ENCODE measurements around the gene RACGAP1.
"Not testable (repeated sequence)": the region's sequence is repeated elsewhere in the genome, so short reads cannot be mapped to it uniquely, and the experiment has no call there.

RACGAP1 gene

DNA sequence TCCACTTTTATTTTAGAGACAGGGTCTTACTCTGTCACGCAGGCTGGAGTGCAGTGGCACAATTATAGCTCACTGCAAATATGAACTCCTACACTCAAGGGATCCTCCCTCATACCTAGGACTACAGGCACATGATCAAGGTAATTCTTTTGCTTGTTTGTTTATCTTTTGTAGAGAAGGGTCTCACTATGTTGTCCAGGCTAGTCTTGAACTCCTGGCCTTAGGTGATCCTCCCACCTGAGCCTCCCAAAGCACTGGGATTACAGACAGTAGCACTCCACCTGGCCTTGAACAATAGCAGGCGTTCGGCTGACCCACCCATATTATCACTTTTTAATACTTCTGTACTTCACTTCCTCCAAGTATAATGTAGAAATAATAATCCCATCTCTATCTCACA is 1.4 kb upstream of the RACGAP1 start:
- no peak for DNase-seq (ENCODE audit: low read depth)

DNA sequence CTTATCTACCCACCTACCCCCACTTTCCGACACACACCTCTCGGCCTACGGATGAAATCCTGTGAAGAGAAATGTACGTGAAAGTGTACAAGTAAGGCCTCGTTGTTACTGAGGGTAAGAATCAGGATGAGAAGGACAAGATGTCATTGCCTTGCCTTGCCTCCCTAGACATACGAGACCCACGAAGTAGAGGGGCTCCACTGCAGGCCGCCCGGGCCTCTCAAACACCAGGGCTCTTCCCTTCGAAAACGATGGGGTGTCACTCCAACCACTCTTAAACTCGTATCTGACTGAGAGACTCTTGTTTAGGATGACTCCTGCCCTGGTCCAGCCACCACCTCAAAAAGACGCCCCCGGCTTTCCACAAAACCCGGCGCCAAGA is 498 bp downstream of the RACGAP1 start:
- DNase-seq (ENCODE audit: low read depth) = no peak

DNA sequence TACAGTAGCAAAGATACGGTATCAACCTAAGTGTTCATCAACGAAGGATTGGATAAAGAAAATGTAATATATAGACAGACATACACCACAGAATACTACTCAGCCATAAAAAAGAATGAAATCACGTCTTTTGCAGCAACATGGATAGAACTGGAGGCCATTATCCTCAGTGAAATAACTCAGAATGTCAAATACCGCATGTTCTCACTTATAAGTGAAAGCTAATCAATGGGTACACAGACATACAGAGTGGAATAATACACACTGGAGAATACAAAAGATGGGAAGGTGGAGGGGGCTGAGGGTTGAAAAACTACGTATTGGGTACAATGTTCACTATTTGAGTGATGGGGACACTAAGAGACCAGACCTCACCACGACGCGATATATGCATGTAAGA is 1.1 kb downstream of the RACGAP1 start:
- no peak for DNase-seq (ENCODE audit: low read depth)

DNA sequence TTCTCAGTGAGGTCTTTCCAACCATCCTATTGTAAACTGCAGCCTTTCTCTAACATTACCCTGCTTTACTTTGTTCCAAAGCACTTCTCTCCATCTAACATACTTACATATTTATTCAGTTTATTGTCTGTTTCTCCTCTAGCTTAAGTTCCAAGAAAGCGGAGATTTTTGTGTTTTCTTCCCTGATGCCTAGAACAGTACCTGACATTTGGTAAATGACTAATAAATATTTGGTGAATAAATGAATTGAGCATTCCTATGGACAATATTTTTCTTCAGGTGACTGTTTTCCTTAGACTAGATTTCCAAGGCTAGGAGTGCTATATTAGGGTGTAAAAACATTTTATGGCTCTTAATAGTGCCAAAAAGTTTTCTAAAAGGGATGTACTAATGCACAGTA is 2.4 kb downstream of the RACGAP1 start:
- DNase-seq (ENCODE audit: low read depth) = no peak

DNA sequence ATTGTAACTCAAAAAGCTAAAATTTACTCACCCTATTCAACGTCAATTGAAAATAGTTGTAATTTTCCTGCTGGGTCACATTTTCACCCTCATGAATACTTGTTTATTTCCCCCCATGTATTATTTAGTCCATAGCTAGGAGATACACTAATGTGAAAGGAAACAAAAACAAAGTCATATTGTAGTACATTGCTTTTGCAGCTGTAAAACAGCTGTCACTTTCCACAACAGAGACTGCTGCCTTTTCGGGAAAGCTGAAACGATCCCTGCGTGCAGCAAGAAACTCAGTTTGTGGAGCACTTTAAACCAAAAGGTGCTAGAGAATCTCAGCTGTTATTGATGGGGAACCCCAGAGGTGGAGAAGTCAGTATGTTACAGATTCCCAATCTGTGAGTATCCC is 4.3 kb downstream of the RACGAP1 start:
- no peak for DNase-seq (ENCODE audit: low read depth)

DNA sequence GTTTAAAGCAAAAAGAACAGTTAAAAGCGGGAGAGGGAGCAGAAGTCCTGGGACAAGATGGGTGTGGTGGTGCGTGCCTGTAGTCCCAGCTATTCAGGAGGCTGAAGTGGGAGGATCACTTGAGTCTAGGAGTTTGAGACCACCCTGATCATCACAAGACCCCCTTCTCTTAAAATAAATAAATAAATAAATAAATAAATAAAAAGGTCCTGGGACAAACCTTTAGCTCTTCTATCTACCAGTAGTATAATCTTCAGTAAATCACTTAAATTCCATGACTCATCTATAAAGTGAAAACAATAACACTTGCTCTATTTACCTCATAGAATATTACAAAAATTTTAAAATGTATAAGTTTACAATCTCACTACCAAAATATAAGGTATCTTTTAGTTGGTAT is 5.8 kb downstream of the RACGAP1 start:
- no peak for DNase-seq (ENCODE audit: low read depth)

DNA sequence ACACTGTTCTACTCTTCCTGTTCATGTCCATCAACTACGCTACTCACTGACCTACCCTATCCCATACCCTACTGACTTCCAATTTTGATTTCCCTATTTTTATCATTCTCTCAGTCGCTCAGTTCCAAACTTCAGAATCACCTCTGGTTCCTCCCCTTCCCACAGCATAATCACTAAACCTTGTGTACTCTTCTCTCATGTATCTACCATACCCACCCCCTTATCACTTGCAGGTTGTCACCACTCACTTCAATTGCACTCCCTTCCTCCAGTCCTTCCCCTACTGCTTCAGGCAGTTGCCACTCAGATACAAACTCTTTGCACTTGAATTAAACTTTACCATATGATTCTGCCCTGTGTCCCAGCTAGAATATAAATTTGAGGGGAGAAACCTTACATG is 6.3 kb downstream of the RACGAP1 start:
- DNase-seq (ENCODE audit: low read depth) = no peak

DNA sequence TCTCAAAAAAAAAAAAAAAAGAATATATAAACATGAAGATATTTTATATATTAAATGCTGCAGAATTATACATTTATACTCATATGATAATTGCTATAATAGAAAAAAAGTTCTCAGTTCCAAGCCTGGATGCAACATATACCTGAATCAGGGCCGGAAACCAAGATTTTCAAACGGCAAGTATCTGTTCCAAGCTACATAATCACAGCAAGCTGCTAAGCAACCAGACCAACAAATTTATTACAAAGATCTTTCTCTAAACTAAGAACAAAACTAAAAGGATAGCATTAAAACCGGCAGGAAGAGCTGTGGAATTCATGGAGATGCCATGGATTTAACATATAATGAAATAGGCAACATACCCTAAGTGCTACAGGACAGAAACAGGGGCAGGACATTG is 7.1 kb downstream of the RACGAP1 start:
- DNase-seq (ENCODE audit: low read depth) = no peak

DNA sequence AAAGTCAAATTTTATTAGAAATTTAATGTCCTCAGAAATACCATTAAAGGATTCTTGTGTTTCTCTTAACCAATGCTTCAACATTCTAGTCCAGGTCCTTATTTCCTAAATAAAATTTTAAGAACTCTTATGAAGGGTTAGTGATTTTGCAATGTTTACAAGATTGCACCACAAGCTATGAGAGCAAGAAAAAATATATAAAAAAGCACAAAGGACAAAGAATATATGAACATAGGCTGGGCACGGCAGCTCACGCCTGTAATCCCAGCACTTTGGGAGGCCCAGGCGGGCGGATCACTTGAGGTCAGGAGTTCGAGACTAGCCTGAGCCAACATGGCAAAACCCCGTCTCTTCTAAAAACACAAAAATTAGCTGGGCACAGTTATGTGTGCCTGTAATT is 7.7 kb downstream of the RACGAP1 start:
- no peak for DNase-seq (ENCODE audit: low read depth)

DNA sequence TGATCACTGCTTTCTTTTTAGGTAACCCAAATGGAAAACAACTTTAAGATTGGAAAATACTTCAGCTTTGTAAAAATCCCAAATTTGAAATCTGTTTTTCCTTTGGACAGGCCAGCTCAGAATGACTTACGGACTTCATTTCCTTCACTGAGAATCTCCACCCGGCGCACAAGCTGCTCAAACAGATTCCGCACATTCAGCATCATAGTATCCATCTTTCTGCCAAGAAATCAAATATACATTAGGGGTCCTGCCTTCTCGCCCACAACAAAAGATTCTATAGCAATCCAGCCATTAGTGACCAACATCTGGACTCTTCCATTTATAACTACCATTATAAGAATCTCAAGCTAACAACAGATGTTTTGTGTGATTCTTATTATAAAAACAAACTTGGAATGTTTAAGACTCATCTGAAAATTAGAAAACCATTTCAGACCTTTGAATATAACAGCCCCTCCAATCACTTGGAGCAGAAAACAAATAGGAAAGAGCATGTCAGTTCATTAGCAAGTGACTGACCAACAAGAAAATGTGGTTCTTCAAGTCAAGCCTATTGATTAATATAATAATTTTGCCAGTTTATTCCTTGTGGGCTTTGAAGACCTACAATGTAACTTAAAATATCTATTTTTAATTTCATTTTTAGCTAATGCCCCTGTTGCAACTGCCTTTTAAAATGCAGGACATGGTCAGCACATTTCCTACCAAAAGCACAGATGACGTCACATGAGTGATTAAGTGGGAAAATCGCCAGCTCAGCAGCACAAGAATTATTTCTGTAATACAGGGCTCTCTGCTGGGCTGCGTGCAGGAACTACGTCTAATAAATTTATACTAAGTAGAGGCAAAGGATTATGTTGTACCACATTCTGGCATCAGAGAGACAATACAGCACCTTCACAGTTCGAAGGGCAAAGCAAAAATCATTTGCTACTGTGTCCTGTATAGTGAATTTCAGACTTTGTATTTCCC is 8.5 kb downstream of the RACGAP1 start:
- no peak for DNase-seq (ENCODE audit: low read depth)

DNA sequence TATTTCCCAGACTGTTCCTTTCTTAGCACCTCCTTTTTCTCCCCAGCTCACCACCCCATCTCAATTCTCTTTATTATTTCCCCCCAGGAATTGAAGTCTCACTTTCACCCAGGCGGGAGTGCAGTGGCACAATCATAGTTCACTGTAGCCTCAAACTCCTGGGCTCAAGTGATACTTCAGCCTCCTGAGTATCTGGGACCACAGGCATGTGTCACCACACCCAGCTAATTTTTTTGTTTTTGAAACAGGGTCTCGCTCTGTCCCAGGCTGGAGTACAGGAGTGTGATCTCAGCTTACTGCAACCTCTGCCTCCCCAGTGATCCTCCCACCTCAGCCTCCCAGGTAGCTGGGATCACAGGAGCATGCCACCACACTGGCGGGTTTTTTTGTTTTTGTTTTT is 11.0 kb downstream of the RACGAP1 start:
- DNase-seq (ENCODE audit: low read depth) = no peak

DNA sequence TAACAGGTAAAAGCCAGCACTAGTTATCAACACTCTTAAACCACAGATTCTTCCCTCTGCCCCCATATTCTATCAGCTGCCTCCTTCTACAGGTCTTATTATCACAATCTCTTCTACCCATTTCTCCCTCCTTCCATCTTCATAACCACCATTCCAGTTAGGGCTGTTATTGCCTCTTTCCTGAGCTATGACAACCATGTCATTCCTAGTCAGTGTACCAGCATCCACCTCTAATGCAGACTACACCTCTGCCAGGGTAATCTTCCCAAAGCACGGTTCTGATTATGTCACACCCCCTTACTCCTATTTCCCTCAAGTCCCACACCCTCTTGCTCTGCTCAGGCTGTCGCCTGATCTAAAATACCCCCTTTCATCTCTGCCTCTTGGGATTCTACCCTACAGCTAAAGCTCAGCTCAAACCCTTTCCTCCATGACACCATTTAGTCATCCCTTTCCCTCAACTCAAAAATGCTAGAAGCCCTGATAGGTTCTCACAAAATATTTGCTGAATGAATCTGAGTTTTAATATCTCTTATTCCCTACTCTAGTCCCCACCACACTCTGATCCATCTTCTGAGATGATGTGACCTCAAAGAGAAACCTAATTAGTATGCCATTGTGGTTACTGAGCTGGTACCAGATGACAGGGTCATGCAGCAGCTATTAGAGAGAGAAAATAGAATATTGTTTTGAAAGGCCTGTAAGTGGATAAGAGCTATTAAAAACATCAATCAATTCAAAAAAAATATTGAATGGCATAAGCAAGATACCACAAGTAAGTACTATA is 11.7 kb downstream of the RACGAP1 start:
- no peak for DNase-seq (ENCODE audit: low read depth)

DNA sequence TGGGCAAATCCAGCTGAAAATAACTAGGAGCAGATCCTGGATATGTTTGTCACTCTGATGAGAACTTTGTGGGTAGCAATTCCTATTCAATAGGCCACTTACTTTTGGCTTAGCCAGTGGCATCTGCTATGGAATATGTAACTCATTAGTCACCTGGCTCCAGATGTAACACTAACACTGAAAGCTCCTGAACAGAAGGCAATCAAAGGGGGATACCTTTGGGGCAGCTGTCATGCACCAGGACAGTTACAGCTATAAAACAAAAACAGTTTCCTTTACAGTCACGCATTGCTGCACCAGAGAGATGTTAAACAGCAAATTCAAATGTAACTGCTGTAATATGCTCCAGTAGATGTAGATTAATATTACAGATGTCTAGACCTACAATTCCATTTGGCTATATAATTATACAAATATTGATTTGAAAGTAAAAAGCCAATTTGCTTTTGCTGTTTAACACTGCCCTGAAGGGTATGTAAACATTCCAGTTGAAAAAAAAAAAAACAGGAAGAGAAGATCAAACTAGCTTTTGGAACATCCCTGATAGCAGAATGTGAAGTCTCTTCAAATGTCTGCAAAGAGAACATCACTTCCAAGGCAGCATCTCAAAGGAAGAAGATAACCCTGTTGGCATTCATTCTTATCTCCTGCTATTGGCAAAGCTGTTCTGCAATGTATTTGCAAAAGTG is 18.4 kb downstream of the RACGAP1 start:
- DNase-seq (ENCODE audit: low read depth) = no peak

DNA sequence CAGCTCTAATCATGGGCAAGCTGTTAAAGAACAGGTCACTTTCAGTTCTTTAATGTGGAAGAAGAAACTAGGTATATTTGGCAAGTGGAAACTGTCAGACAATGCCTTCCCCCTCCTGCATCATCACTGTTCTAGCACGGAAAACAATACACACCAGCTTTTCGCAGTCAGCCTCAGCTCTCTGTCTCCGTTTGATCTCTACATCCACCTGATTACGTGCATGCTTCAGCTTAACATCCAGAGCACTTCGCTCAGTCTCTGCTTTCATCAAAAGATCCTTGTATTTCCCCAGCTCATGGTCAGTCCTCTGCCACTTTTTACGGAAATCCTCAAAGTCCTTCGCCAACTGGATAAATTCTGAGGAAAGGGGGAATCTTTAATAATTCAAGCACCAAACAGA is 19.0 kb downstream of the RACGAP1 start:
- DNase-seq (ENCODE audit: low read depth) = no peak

DNA sequence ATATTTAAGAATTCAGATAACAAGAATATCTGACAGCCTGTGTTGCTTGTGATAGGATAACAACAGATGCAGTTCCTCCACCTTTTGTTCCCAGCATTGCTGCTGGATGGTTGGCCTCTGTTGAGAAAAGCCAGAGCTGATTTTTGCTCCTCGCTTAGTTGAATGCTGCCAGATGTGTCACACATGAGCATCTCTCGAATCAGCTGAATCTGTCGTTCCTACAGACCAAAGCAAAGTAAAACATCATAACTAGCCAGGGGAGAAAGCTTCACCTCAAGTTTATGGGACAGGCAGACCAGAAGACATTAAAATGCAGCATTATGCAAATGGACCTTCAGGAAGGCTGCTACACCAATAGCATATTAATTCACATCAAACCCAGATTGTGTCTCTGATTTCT is 20.1 kb downstream of the RACGAP1 start:
- DNase-seq (ENCODE audit: low read depth) = no peak

DNA sequence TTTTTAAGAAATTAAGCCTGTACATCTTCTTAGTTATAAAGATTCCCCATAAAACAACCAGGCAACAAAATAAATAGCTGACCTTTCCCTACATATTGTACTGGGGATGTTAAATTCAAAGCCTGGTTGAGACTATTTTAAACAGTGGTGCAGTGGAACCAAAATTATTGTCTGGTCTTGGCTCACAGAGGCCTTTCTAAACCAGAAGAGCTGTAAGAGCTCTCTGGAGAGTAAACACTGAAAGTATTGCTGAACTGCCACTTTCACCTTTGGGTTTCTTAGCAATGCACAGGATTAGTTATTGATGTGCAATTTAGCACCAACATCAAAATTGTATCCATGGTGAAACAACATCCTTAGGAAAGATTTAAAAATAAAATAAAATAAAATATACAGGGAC is 20.6 kb downstream of the RACGAP1 start:
- no peak for DNase-seq (ENCODE audit: low read depth)

DNA sequence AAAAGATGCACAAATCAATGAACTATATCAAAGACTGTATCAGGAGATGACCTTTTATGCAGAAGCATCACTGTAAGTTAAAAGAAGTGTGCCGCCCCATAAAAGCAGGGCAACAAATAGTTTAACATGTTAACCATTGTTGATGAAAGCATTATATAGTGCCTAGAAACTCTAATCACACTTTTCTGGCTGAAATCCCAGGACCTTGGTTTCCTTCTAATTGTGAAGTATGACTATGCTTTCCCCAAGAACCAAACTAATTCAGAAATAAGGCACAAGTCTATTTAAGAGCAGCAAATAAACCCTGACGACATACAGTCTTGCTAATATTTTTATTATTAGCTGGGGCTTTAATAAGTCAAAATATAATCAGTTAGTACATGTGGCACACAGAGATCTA is 21.7 kb downstream of the RACGAP1 start:
- DNase-seq (ENCODE audit: low read depth) = no peak

DNA sequence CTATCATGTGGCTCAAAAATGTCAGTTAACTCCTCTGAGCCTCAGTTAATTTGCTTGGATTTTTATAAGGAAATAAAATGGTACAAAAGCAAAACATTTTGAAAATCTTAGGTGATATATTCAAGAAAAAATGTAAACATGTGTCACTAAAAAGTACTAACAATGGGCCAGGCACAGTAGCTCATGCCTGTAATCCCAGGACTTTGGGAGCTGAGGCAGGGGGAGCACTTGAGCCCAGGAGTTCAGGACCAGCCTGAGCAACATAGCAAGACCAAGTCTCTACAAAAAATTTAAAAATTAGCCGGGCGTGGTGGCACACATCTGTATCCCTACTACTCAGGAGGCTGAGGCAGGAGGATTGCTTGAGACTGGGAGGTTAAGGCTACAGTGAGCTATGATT is 26.8 kb downstream of the RACGAP1 start:
- no peak for DNase-seq (ENCODE audit: low read depth)

DNA sequence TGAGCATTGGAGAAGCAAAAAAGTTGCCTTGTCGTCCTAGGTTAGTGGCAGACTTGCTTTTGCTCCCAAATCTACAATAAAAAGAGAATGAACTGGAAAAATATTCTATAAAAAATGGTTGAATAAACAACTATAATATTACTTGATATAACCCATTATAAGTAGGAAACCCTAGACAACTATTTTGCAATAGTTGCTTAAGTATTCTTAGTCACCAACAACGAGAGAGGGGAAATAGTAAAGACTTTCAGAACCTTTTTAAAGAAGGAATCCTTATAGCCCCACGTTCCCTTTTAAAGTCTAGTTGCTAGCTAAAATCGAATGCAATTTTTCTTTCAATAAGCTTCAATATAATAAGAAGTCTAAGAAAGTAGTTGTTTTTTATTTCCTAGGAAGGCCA is 35.0 kb downstream of the RACGAP1 start:
- no peak for DNase-seq (ENCODE audit: low read depth)

DNA sequence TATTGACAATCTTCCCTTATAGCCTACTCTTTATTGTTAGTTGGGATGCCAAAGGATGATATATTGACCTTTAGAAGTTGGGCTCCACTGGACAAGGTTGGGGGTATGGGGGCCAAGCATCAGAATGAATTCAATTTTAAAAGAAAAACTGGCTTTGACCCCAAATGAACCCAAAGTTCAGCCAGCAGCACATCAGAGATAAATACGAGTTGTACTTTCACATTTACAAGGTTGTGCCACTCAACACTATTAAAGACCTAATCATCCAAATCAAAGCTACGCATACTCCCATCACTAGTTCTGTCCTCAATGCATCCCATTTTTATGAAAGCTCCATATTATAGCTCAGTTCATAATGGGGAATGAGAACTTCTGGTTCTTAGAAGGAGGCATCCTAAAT is 35.9 kb downstream of the RACGAP1 start:
- not testable (repeated sequence) for DNase-seq (ENCODE audit: low read depth)

DNA sequence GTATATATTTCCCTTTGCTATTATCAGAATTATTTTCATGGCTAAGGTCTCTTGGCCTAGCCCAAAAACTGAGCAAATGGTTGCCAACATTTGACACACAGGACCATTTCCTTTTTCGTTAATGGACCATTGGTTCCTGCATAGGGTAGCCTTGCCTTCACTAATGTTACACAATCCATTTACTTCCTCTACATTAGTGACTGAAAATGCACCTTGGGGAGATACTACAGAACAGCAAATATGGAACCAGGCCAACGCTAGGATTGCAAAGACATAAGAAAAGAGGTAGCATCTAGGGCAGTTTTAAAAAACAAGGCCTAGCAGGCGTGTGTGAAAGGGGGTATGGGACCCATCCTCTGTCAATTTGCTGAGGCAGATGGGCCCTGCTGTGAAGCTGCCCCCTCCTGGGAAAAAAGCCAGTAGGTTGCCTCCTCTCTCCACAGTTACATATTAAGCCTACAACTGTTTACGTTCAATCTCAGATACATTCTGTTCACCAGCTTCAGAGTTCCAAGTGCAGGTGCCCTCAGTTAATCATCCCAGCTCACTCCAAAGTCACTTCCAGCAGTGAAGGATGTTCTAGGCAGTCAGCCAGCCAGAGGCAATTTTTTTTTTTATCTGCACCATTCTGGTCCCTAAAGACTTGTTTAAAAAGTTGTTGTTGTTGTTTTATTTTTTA is 37.5 kb downstream of the RACGAP1 start:
- no peak for DNase-seq (ENCODE audit: low read depth)

DNA sequence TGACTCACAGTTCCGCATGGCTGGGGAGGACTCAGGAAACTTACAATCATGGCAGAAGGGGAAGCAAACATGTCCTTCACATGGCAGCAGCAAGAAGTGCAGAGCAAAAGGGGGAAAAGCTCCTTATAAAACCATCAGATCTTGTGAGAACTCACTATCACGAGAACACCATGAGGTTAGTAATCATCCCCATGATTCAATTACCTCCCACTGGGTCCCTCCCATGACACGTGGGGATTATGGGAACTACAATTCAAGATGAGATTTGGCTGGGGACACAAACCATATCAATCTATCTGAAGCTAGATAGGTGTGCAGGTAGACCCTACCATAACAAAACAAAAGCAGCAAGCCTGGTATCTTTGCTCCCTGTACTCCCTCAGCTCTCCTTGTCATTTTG is 38.8 kb downstream of the RACGAP1 start:
- not testable (repeated sequence) for DNase-seq (ENCODE audit: low read depth)

Data from activated T-cell treated with anti-CD3 and anti-CD28 coated beads for 1 hour (primary cell).